HCT116 (cell line): ENCODE results near the gene NOTUM. TPM values are rescaled to one million over a fixed set of nuclear protein-coding genes. Genes with fewer than 3 reads are reported as not detected.

Experiments
- total RNA-seq: library from RNA; stranded (reverse); gene quantifications from one replicate; pipeline ENCODE4 v1.2.1, GENCODE V29; 2021; ENCODE audit not compliant: unreplicated experiment

NOTUM gene
- total RNA-seq, 1 experiment from 2014 or later: 12.5 TPM

Other genes starting within 250 kb of the NOTUM start
- 70.8 TPM for gene SLC25A10, start 248.9 kb downstream of the NOTUM start, total RNA-seq
- not detected for gene GCGR, start 157.0 kb downstream of the NOTUM start, total RNA-seq
- gene MCRIP1, start 127.9 kb downstream of the NOTUM start, total RNA-seq: 59.2 TPM
- not detected for gene PPP1R27, start 126.1 kb downstream of the NOTUM start, total RNA-seq
- 1,043 TPM for gene P4HB, start 100.7 kb downstream of the NOTUM start, total RNA-seq
- gene ARHGDIA, start 89.8 kb downstream of the NOTUM start, total RNA-seq: 554 TPM
- gene ALYREF, start 69.6 kb downstream of the NOTUM start, total RNA-seq: 280 TPM
- gene ANAPC11, start 69.5 kb downstream of the NOTUM start, total RNA-seq: 208 TPM
- gene NPB, start 58.9 kb downstream of the NOTUM start, total RNA-seq: 1.2 TPM
- gene PCYT2, start 49.8 kb downstream of the NOTUM start, total RNA-seq: 51.5 TPM
- gene SIRT7, start 43.0 kb downstream of the NOTUM start, total RNA-seq: 62.6 TPM
- 46.8 TPM for gene MAFG, start 33.5 kb downstream of the NOTUM start, total RNA-seq
- 396 TPM for gene PYCR1, start 23.9 kb downstream of the NOTUM start, total RNA-seq
- not detected for gene MYADML2, start 14.0 kb downstream of the NOTUM start, total RNA-seq
- gene ASPSCR1, start 16.4 kb upstream of the NOTUM start, total RNA-seq: 51.0 TPM
- 184 TPM for gene CENPX, start 61.7 kb upstream of the NOTUM start, total RNA-seq
- 40.1 TPM for gene LRRC45, start 62.1 kb upstream of the NOTUM start, total RNA-seq
- 120 TPM for gene RAC3, start 70.5 kb upstream of the NOTUM start, total RNA-seq
- gene DCXR, start 76.5 kb upstream of the NOTUM start, total RNA-seq: 306 TPM
- gene RFNG, start 90.6 kb upstream of the NOTUM start, total RNA-seq: 52.0 TPM
- gene GPS1, start 90.7 kb upstream of the NOTUM start, total RNA-seq: 205 TPM
- gene DUS1L, start 104.6 kb upstream of the NOTUM start, total RNA-seq: 176 TPM
- gene FASN, start 137.0 kb upstream of the NOTUM start, total RNA-seq: 754 TPM